HepG2 (cell line): ENCODE results near the gene TBX21. TPM values are rescaled to one million over a fixed set of nuclear protein-coding genes. Genes with fewer than 3 reads are reported as not detected.

Experiments used
- ATAC-seq: fragments of 200-7000 bp; cut with Tn5 transposase; 3 replicates; pipeline ENCODE4 v1.9.1; 2020; ENCODE audit warnings: mild to moderate bottlenecking, moderate library complexity
- BruUV-seq: library from RNA; stranded (reverse); fragments of 400-500 nt; replicated peaks from 2 replicates; lab custom pipeline; 2021; lab: Mats Ljungman, UMichigan
- CTCF ChIA-PET: fragments of 300-600 bp; formaldehyde crosslinking; extraction: SDS; loops from one replicate; lab custom pipeline; 2021; ENCODE audit warnings: low total read pairs, inconsistent platforms, low intra/inter-chr PET ratio; lab: Yijun Ruan, JAX
- POLR2A ChIA-PET: fragments of 350-600 bp; sonication (Branson Sonifier 250); formaldehyde crosslinking; loops from one replicate; lab custom pipeline; 2020; ENCODE audit warnings: antibody characterized with exemption, inconsistent platforms; lab: Yijun Ruan, JAX
- DNase-seq: peaks from one replicate; pipeline ENCODE4 v3.0.0-alpha.2; 2015; ENCODE audit warnings: low spot score
- FAIRE-seq: peaks from 3 replicates; lab custom pipeline; 2011; peaks lifted over from hg19 to GRCh38; lab: Jason Lieb, UNC
- H2AFZ ChIP-seq: one replicate; pipeline ENCODE4 v1.6.1; 2011; ENCODE audit warnings: low read length, inconsistent platforms
- H3K27ac ChIP-seq: fragments of 300-600 bp; 3 replicates; pipeline ENCODE4 v1.8.0; 2011; ENCODE audit warnings: mixed run types, mild to moderate bottlenecking, mixed read lengths, low read length, inconsistent platforms; ENCODE audit not compliant: insufficient read depth; ENCODE audit errors: extremely low read length
- H3K27me3 ChIP-seq, 2 experiments: fragments of 200-600 bp in 1 of 2; 2 replicates in 1 of 2; 3 replicates in 1 of 2; pipeline versions ENCODE4 v1.6.0 to v1.8.0; 2011; ENCODE audit warnings: low read length in 2 of 2, mild to moderate bottlenecking in 2 of 2, moderate library complexity in 2 of 2, inconsistent platforms in 1 of 2; ENCODE audit not compliant: insufficient read depth in 2 of 2, control insufficient read depth in 1 of 2
- H3K36me3 ChIP-seq, 2 experiments: fragments of 200-600 bp in 1 of 2; replicated peaks in 1 of 2; 2 replicates in 1 of 2; 3 replicates in 1 of 2; pipeline versions ENCODE4 v1.5.1 to v1.8.0; 2011; ENCODE audit warnings: low read length in 2 of 2, inconsistent platforms in 1 of 2; ENCODE audit not compliant: insufficient read depth in 2 of 2, control insufficient read depth in 1 of 2
- H3K4me1 ChIP-seq: 2 replicates; pipeline ENCODE4 v1.5.1; 2012; ENCODE audit warnings: low read length, inconsistent platforms; ENCODE audit not compliant: insufficient read depth
- H3K4me2 ChIP-seq: 2 replicates; pipeline ENCODE4 v1.6.0; 2011; ENCODE audit warnings: low read depth, low read length, inconsistent platforms
- H3K4me3 ChIP-seq, 3 experiments: fragments of 200-600 bp in 1 of 3; sonication (generic), shearing (Covaris generic) in 1 of 3; replicated peaks in 1 of 3; 2 replicates each; pipeline ENCODE4 v1.5.1; 2011 to 2016; ENCODE audit warnings: low read length in 3 of 3, inconsistent platforms in 2 of 3, low read depth in 2 of 3, mild to moderate bottlenecking in 2 of 3, control low read depth in 1 of 3, mixed read lengths in 1 of 3; ENCODE audit not compliant: insufficient read depth in 1 of 3
- H3K79me2 ChIP-seq: one replicate; pipeline ENCODE4 v1.6.1; 2011; ENCODE audit warnings: low read length, inconsistent platforms; ENCODE audit not compliant: insufficient read depth
- H3K9ac ChIP-seq: 2 replicates; pipeline ENCODE4 v1.6.0; 2011; ENCODE audit warnings: mild to moderate bottlenecking, low read depth, low read length, inconsistent platforms; ENCODE audit not compliant: insufficient read depth
- H3K9me3 ChIP-seq: 2 replicates; pipeline ENCODE4 v1.5.1; 2012; ENCODE audit warnings: mild to moderate bottlenecking, low read length
- H4K20me1 ChIP-seq: 2 replicates; pipeline ENCODE4 v1.6.0; 2011; ENCODE audit warnings: inconsistent platforms, mild to moderate bottlenecking, low read length, moderate library complexity; ENCODE audit not compliant: insufficient read depth
- ATF7-NPFF ChIP-seq: sonication (generic); formaldehyde crosslinking; IDR thresholded peaks from 2 replicates; pipeline ENCODE4 v1.8.1; 2023; ENCODE audit warnings: mild to moderate bottlenecking, low read depth, missing genetic modification reagents, moderate library complexity
- CAMTA2 ChIP-seq: sonication (generic); formaldehyde crosslinking; IDR thresholded peaks from 2 replicates; pipeline ENCODE4 v1.4.0; 2020; ENCODE audit warnings: mild to moderate bottlenecking, missing genetic modification reagents, borderline replicate concordance
- CBX2 ChIP-seq, 2 experiments: fragments of 200-600 bp in 1 of 2; sonication (generic); formaldehyde crosslinking in 1 of 2; IDR thresholded peaks; 2 replicates each; pipeline versions ENCODE4 v1.7.0 to v1.8.1; 2018 to 2022; ENCODE audit warnings: low read depth in 2 of 2, low read length in 1 of 2, mild to moderate bottlenecking in 1 of 2, missing genetic modification reagents in 1 of 2
- FIP1L1 ChIP-seq: fragments of 200-400 bp; formaldehyde crosslinking; IDR thresholded peaks from 2 replicates; pipeline ENCODE4 v1.6.1; 2018; ENCODE audit warnings: low read depth, mild to moderate bottlenecking, low read length, moderate library complexity, borderline replicate concordance; ENCODE audit not compliant: insufficient read depth
- GTF3A ChIP-seq: sonication (generic); formaldehyde crosslinking; conservative IDR thresholded peaks from 2 replicates; pipeline ENCODE4 v1.4.0; 2020; ENCODE audit warnings: mild to moderate bottlenecking, missing genetic modification reagents
- HNF1B ChIP-seq: sonication (generic); formaldehyde crosslinking; IDR thresholded peaks from 2 replicates; pipeline ENCODE4 v1.5.1; 2020; ENCODE audit warnings: mild to moderate bottlenecking, moderate library complexity, missing genetic modification reagents
- IKZF5 ChIP-seq: IDR thresholded peaks from 2 replicates; pipeline ENCODE4 v1.6.1; 2018; ENCODE audit warnings: missing genetic modification reagents, mild to moderate bottlenecking, missing compliant biosample characterization
- KAT2B ChIP-seq: fragments of 150-350 bp; IDR thresholded peaks from 2 replicates; pipeline ENCODE4 v1.6.1; 2014; ENCODE audit warnings: low read depth, low read length, borderline replicate concordance
- KLF16 ChIP-seq, 2 experiments: sonication (generic) in 1 of 2; formaldehyde crosslinking in 1 of 2; IDR thresholded peaks; 2 replicates each; pipeline versions ENCODE4 v1.6.1 to v1.8.0; 2016 to 2023; ENCODE audit warnings: missing genetic modification reagents in 2 of 2, missing compliant biosample characterization in 1 of 2
- MYC ChIP-seq: sonication (generic); formaldehyde crosslinking; IDR thresholded peaks from 2 replicates; pipeline ENCODE4 v1.9.0; 2021; ENCODE audit warnings: missing genetic modification reagents, borderline replicate concordance
- NCOR1 ChIP-seq: fragments of 200-600 bp; sonication (generic); IDR thresholded peaks from 2 replicates; pipeline ENCODE4 v1.7.0; 2017; ENCODE audit warnings: antibody characterized with exemption, low read length, borderline replicate concordance
- NKX3-1 ChIP-seq: sonication (generic); formaldehyde crosslinking; IDR thresholded peaks from 2 replicates; pipeline ENCODE4 v1.5.0; 2020; ENCODE audit warnings: missing genetic modification reagents
- NRL ChIP-seq: sonication (generic); formaldehyde crosslinking; IDR thresholded peaks from 2 replicates; pipeline ENCODE4 v1.5.0; 2020; ENCODE audit warnings: missing genetic modification reagents, mild to moderate bottlenecking, moderate library complexity, borderline replicate concordance
- REL ChIP-seq: sonication (generic); formaldehyde crosslinking; conservative IDR thresholded peaks from 2 replicates; pipeline ENCODE4 v1.8.0; 2022; ENCODE audit warnings: mild to moderate bottlenecking, missing genetic modification reagents, moderate library complexity
- ZMYM2 ChIP-seq: sonication (generic); formaldehyde crosslinking; IDR thresholded peaks from 2 replicates; pipeline ENCODE4 v1.8.0; 2022; ENCODE audit warnings: mild to moderate bottlenecking, missing genetic modification reagents
- ZNF382 ChIP-seq: sonication (generic); formaldehyde crosslinking; IDR thresholded peaks from 2 replicates; pipeline ENCODE4 v1.5.0; 2020; ENCODE audit warnings: missing genetic modification reagents, mild to moderate bottlenecking, borderline replicate concordance
- ZNF589 ChIP-seq: sonication (generic); formaldehyde crosslinking; conservative IDR thresholded peaks from 2 replicates; pipeline ENCODE4 v1.8.0; 2022; ENCODE audit warnings: mild to moderate bottlenecking, moderate library complexity, missing genetic modification reagents
- ZNF614 ChIP-seq: IDR thresholded peaks from 2 replicates; pipeline ENCODE4 v1.6.1; 2018; ENCODE audit warnings: missing biosample characterization, missing genetic modification reagents, inconsistent platforms, borderline replicate concordance
- WGBS: methylation state at CpG from one replicate; pipeline ENCODE4 v1.1.6; 2017; ENCODE audit warnings: low lambda C conversion rate; 5-methylcytosine and 5-hydroxymethylcytosine counted together
- in situ Hi-C: cut with HindIII; loops from 2 replicates; pipeline ENCODE4 v1.10.0; 2017; ENCODE audit warnings: low pct_unique_long_range_greater_than_20kb; ENCODE audit not compliant: extremely low pct_ligation_motif_present
- intact Hi-C: fragments of 100-400 bp; cut with micrococcal nuclease; formaldehyde crosslinking; loops from one replicate; pipeline ENCODE4 v1.10.0; 2022; ENCODE audit not compliant: unreplicated experiment
- polyA plus RNA-seq, 8 experiments: library from polyadenylated mRNA; depleted of rRNA in 3 of 8; stranded (reverse) in 7 of 8; unstranded in 1 of 8; fragments of >200 nt; fragmentation: Illumina TruSeq in 4 of 8; extraction: Trizol in 4 of 8; gene quantifications; 2 replicates each; pipeline versions ENCODE4 v1.2.1 to v1.2.3, GENCODE V29; 2011 to 2016; ENCODE audit warnings: low read depth in 4 of 8, missing spikeins in 1 of 8, mixed read lengths in 1 of 8; ENCODE audit not compliant: insufficient read depth in 1 of 8
- total RNA-seq, 5 experiments: library from RNA; depleted of rRNA; stranded (reverse); fragments of >200 nt; fragmentation: Illumina TruSeq; extraction: Trizol; gene quantifications; 2 replicates each; pipeline ENCODE4 v1.2.3, GENCODE V29; 2016; ENCODE audit warnings: low read depth in 1 of 5

Gene TBX21
- total and polyA plus RNA-seq, 2 of the 13 experiments (the other 11 are each of a cell fraction or from before 2014, with no cell fraction given), result not detected

GRCh38 chr17:47762728-47763127, 29.7 kb downstream of the TBX21 start:
- WGBS, result 46% methylated on average over 2 of the region's 2 CpGs
- POLR2A ChIA-PET, result no interaction called here

More at GRCh38 chr17:47762728-47763127, 29.7 kb downstream of the TBX21 start:
- no peaks in the 10 kb centered on the region for H3K4me1 ChIP-seq
- CTCF ChIA-PET, result no interaction called here
- no peak overlapping the region for H2AFZ ChIP-seq
- DNase-seq, result no peak
- in situ Hi-C loops (no loop called here), intact Hi-C loops (no loop called here)
- H3K27ac ChIP-seq, result no peak overlapping the region
- no TSS peak for BruUV-seq
- no peak for FAIRE-seq
- H3K27me3 ChIP-seq, result peaks cover 2 to 6% of the 10 kb centered on the region in 2 experiments; a peak in 2 of 5 replicates
- no peaks in the 10 kb centered on the region; the same call in 1 of the 2 replicates for H3K9me3 ChIP-seq
- H3K9ac ChIP-seq, result no peak overlapping the region
- no peak for ATAC-seq
- no peaks in the 10 kb centered on the region for H4K20me1 ChIP-seq
- no peaks in the 10 kb centered on the region for H3K79me2 ChIP-seq
- TF ChIP-seq GTF3A (CRISPR knock-in tag) (no peak), ZNF614 (CRISPR knock-in tag) (no peak), ZNF589 (CRISPR knock-in tag) (no peak), KAT2B (no peak), NKX3-1 (CRISPR knock-in tag) (no peak), ATF7-NPFF (CRISPR knock-in tag) (no peak), NRL (no peak), FIP1L1 (no peak), REL (no peak), CBX2 (IDR thresholded peaks at IDR 0.05; ENCODE audit: low read depth, low read length) (no peak), CBX2 (CRISPR knock-in tag; IDR thresholded peaks at IDR 0.05; ENCODE audit: low read depth) (no peak), HNF1B (CRISPR knock-in tag) (no peak), CAMTA2 (no peak), KLF16 (CRISPR knock-in tag; IDR thresholded peaks at IDR 0.05) (no peak), ZMYM2 (no peak), NCOR1 (no peak), IKZF5 (no peak), ZNF382 (CRISPR knock-in tag) (no peak), MYC (CRISPR knock-in tag) (no peak)
- no peaks in the 10 kb centered on the region for H3K36me3 ChIP-seq
- no peak overlapping the region for H3K4me2 ChIP-seq
- H3K4me3 ChIP-seq, result no peak overlapping the region
